ENCODE data around the gene MITF.

MITF gene

DNA sequence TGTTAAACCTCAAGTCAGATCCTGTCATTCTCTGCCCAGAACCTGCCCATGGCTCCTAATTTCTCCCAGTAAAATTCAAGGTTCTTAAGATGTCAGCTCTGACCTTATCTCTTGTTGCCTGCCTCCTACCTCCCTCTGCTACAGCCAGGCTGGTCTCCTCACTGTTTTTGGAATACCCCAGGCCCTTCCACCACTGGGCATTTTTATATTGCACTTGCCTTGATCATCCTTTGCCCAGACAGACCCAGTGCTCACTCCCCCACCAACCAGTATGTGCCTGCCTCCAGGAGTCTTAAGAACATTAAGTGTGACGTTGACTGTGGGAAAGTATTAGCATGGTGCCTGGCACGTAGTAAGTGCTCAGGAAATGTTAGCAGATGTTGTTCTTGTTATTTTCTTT lies 3.1 kb downstream of the MITF start:
- Histone ChIP-seq H3K4me2 (ENCODE audit: low read length) (no peak overlapping the region), H3F3A (ENCODE audit: control insufficient read depth, insufficient read depth) (no peaks in the 10 kb centered on the region), H3K9me3 (ENCODE audit: control insufficient read depth, insufficient read depth, low read length) (no peaks in the 10 kb centered on the region), H3K36me3 (ENCODE audit: control insufficient read depth, low read length) (no peaks in the 10 kb centered on the region), H3K4me3 (ENCODE audit: low read length) (no peak overlapping the region), H3K9me2 (replicated peaks; ENCODE audit: control insufficient read depth, low read length) (no peaks in the 10 kb centered on the region), H3K27ac (ENCODE audit: low read depth, low read length) (no peak overlapping the region), H3K79me2 (ENCODE audit: control insufficient read depth, low read length) (no peaks in the 10 kb centered on the region), H3K27me3 (ENCODE audit: control insufficient read depth, low read length) (peaks cover 33% of the 10 kb centered on the region), H3K4me1 (ENCODE audit: control insufficient read depth, low read length) (no peaks in the 10 kb centered on the region), H4K20me1 (ENCODE audit: control insufficient read depth, insufficient read depth, low read depth, low read length) (no peaks in the 10 kb centered on the region)
- TF ChIP-seq, protein P1, sequence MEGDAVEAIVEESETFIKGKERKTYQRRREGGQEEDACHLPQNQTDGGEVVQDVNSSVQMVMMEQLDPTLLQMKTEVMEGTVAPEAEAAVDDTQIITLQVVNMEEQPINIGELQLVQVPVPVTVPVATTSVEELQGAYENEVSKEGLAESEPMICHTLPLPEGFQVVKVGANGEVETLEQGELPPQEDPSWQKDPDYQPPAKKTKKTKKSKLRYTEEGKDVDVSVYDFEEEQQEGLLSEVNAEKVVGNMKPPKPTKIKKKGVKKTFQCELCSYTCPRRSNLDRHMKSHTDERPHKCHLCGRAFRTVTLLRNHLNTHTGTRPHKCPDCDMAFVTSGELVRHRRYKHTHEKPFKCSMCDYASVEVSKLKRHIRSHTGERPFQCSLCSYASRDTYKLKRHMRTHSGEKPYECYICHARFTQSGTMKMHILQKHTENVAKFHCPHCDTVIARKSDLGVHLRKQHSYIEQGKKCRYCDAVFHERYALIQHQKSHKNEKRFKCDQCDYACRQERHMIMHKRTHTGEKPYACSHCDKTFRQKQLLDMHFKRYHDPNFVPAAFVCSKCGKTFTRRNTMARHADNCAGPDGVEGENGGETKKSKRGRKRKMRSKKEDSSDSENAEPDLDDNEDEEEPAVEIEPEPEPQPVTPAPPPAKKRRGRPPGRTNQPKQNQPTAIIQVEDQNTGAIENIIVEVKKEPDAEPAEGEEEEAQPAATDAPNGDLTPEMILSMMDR (IDR thresholded peaks at IDR 0.05; ENCODE audit: low read depth, low read length, poor library complexity, severe bottlenecking): no peak
- no peak for TF ChIP-seq EZH2phosphoT487 (IDR thresholded peaks at IDR 0.05; ENCODE audit: borderline replicate concordance, low read length)

DNA sequence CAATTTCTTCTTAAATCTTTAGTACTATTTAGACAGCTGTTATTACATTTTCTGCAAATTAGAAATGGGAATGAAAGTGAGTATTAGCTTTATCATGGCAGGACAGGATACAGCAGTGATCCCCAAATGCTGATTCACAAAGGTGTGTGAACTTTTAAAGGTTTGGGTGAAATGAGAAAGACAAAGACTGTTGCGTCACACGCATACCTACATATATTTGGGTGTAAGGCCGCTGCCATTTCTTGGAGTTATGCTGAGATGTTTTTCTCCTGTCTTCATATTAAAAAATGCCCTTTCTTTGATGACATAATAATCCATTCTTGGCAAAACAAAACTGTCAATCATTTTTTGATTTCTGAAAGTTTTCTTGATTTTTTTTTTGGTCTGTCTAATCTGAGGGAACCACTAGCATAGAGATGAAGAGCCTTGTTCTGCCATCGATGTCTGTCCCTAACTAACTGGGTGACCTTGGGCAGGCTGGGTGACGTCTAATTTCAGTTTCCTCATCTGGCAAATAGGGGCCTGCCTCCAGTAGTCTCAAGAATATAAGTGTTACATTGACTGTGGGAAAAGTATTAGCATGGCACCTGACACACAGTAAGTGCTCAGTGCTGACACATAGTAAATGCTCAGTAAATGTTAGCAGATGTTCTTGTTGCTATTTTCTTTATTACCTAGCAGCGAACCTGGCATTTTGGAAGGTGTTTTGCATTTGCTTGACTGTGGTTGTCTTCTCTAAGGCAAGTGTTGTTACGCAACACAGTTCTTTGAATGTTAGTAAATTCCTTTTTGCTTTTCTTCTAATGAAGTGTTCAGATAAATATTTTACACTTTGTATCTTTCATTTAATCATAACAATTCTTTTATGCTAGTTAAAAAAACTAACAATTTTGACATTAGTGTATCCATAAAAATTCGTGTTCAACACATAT lies 5.0 kb downstream of the MITF start:
- no peak overlapping the region for H3K27ac ChIP-seq (ENCODE audit: low read depth, low read length)
- H3K9me2 ChIP-seq (replicated peaks; ENCODE audit: control insufficient read depth, low read length): no peaks in the 10 kb centered on the region
- no peak overlapping the region for H3K4me2 ChIP-seq (ENCODE audit: low read length)
- H4K20me1 ChIP-seq (ENCODE audit: control insufficient read depth, insufficient read depth, low read depth, low read length): no peaks in the 10 kb centered on the region
- no peaks in the 10 kb centered on the region for H3K4me1 ChIP-seq (ENCODE audit: control insufficient read depth, low read length)
- H3K36me3 ChIP-seq (ENCODE audit: control insufficient read depth, low read length): no peaks in the 10 kb centered on the region
- peaks cover 18% of the 10 kb centered on the region for H3K27me3 ChIP-seq (ENCODE audit: control insufficient read depth, low read length)
- H3F3A ChIP-seq (ENCODE audit: control insufficient read depth, insufficient read depth): no peaks in the 10 kb centered on the region
- H3K9me3 ChIP-seq (ENCODE audit: control insufficient read depth, insufficient read depth, low read length): no peaks in the 10 kb centered on the region
- TF ChIP-seq, protein P1 (IDR thresholded peaks at IDR 0.05; ENCODE audit: low read depth, low read length, poor library complexity, severe bottlenecking): no peak
- TF ChIP-seq EZH2phosphoT487 (IDR thresholded peaks at IDR 0.05; ENCODE audit: borderline replicate concordance, low read length): no peak
- no peaks in the 10 kb centered on the region for H3K79me2 ChIP-seq (ENCODE audit: control insufficient read depth, low read length)
- no peak overlapping the region for H3K4me3 ChIP-seq (ENCODE audit: low read length)

DNA sequence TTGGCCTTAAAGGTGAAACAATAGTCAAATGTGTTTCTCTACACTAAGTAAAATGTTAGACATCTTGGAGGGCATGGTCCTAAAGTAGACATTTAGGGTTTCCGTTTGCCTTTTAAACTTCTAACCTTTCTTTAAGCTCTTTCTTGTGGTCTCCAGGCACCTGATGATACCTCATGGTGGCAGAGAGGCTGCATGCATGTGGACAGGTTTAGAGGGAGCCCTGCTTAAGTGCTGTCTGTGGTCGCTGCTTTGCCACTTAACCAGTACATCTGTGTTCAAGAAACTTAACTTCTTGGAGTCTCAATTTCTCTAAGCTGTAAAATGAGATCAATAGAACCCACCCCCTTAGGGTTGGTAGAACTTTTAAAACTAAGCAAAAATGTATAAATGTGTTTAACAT lies 6.2 kb downstream of the MITF start:
- H3K27ac ChIP-seq (ENCODE audit: low read depth, low read length): no peak overlapping the region
- H3K79me2 ChIP-seq (ENCODE audit: control insufficient read depth, low read length): no peaks in the 10 kb centered on the region
- no peak overlapping the region for H3K4me2 ChIP-seq (ENCODE audit: low read length)
- H3K4me3 ChIP-seq (ENCODE audit: low read length): no peak overlapping the region
- H3F3A ChIP-seq (ENCODE audit: control insufficient read depth, insufficient read depth): no peaks in the 10 kb centered on the region
- peaks cover 7% of the 10 kb centered on the region; the same call in 1 of the 2 replicates for H3K27me3 ChIP-seq (ENCODE audit: control insufficient read depth, low read length)
- H3K9me3 ChIP-seq (ENCODE audit: control insufficient read depth, insufficient read depth, low read length): no peaks in the 10 kb centered on the region
- H4K20me1 ChIP-seq (ENCODE audit: control insufficient read depth, insufficient read depth, low read depth, low read length): no peaks in the 10 kb centered on the region
- no peaks in the 10 kb centered on the region for H3K36me3 ChIP-seq (ENCODE audit: control insufficient read depth, low read length)
- no peaks in the 10 kb centered on the region for H3K4me1 ChIP-seq (ENCODE audit: control insufficient read depth, low read length)
- H3K9me2 ChIP-seq (replicated peaks; ENCODE audit: control insufficient read depth, low read length): no peaks in the 10 kb centered on the region
- TF ChIP-seq EZH2phosphoT487 (IDR thresholded peaks at IDR 0.05; ENCODE audit: borderline replicate concordance, low read length): no peak
- TF ChIP-seq, protein P1 (IDR thresholded peaks at IDR 0.05; ENCODE audit: low read depth, low read length, poor library complexity, severe bottlenecking): no peak
